ENCODE data around the gene CCDC47.
A peak's percentile ranks its signal among the peaks of the same experiment; 100 is the strongest.

CCDC47 gene

GRCh38 chr17:63703029-63703428, 70.4 kb downstream of the CCDC47 start:
- Histone ChIP-seq H3K36me3 (ENCODE audit: control insufficient read depth, low read length) (peaks cover 65% of the 10 kb centered on the region), H4K20me1 (ENCODE audit: control insufficient read depth, insufficient read depth, low read depth, low read length) (peaks cover 5% of the 10 kb centered on the region; the same call in 1 of the 2 replicates), H3K4me3 (ENCODE audit: low read length) (peak overlapping the region; percentile 95), H3K4me1 (ENCODE audit: control insufficient read depth, low read length) (peaks cover 64% of the 10 kb centered on the region), H3K4me2 (ENCODE audit: low read length) (peak overlapping the region; percentile 100), H3K27me3 (ENCODE audit: control insufficient read depth, low read length) (no peaks in the 10 kb centered on the region), H3K9me3 (ENCODE audit: control insufficient read depth, insufficient read depth, low read length) (no peaks in the 10 kb centered on the region), H3K9me2 (replicated peaks; ENCODE audit: control insufficient read depth, low read length) (no peaks in the 10 kb centered on the region), H3K27ac (ENCODE audit: low read depth, low read length) (peak overlapping the region; percentile 94), H3K79me2 (ENCODE audit: control insufficient read depth, low read length) (peaks cover 53% of the 10 kb centered on the region), H3F3A (ENCODE audit: control insufficient read depth, insufficient read depth) (peaks cover 14% of the 10 kb centered on the region)
- TF ChIP-seq CTCF (IDR thresholded peaks at IDR 0.05; ENCODE audit: low read depth, low read length, poor library complexity, severe bottlenecking) (no peak), EZH2phosphoT487 (IDR thresholded peaks at IDR 0.05; ENCODE audit: borderline replicate concordance, low read length) (no peak)

GRCh38 chr17:63702721-63703015, 70.7 kb downstream of the CCDC47 start:
- Histone ChIP-seq H3K9me3 (ENCODE audit: control insufficient read depth, insufficient read depth, low read length) (no peaks in the 10 kb centered on the region), H4K20me1 (ENCODE audit: control insufficient read depth, insufficient read depth, low read depth, low read length) (peaks cover 5% of the 10 kb centered on the region; the same call in 1 of the 2 replicates), H3K9me2 (replicated peaks; ENCODE audit: control insufficient read depth, low read length) (no peaks in the 10 kb centered on the region), H3K27me3 (ENCODE audit: control insufficient read depth, low read length) (no peaks in the 10 kb centered on the region), H3K4me1 (ENCODE audit: control insufficient read depth, low read length) (peaks cover 68% of the 10 kb centered on the region), H3K27ac (ENCODE audit: low read depth, low read length) (peak overlapping the region; percentile 94), H3K4me2 (ENCODE audit: low read length) (peak overlapping the region; percentile 100), H3F3A (ENCODE audit: control insufficient read depth, insufficient read depth) (peaks cover 14% of the 10 kb centered on the region), H3K36me3 (ENCODE audit: control insufficient read depth, low read length) (peaks cover 68% of the 10 kb centered on the region), H3K4me3 (ENCODE audit: low read length) (peak overlapping the region; percentile 95), H3K79me2 (ENCODE audit: control insufficient read depth, low read length) (peaks cover 57% of the 10 kb centered on the region)
- no peak for TF ChIP-seq CTCF (IDR thresholded peaks at IDR 0.05; ENCODE audit: low read depth, low read length, poor library complexity, severe bottlenecking)
- no peak for TF ChIP-seq EZH2phosphoT487 (IDR thresholded peaks at IDR 0.05; ENCODE audit: borderline replicate concordance, low read length)

- Histone ChIP-seq H3K27ac (ENCODE audit: low read depth, low read length) (peak overlapping the region; percentile 94), H3K79me2 (ENCODE audit: control insufficient read depth, low read length) (peaks cover 62% of the 10 kb centered on the region), H3K36me3 (ENCODE audit: control insufficient read depth, low read length) (peaks cover 74% of the 10 kb centered on the region), H3K9me3 (ENCODE audit: control insufficient read depth, insufficient read depth, low read length) (no peaks in the 10 kb centered on the region), H3K4me2 (ENCODE audit: low read length) (peak overlapping the region; percentile 100), H3K9me2 (replicated peaks; ENCODE audit: control insufficient read depth, low read length) (no peaks in the 10 kb centered on the region), H3K4me3 (ENCODE audit: low read length) (peak overlapping the region; percentile 95), H3K4me1 (ENCODE audit: control insufficient read depth, low read length) (peaks cover 73% of the 10 kb centered on the region), H3F3A (ENCODE audit: control insufficient read depth, insufficient read depth) (peaks cover 16% of the 10 kb centered on the region), H4K20me1 (ENCODE audit: control insufficient read depth, insufficient read depth, low read depth, low read length) (peaks cover 5% of the 10 kb centered on the region; the same call in 1 of the 2 replicates), H3K27me3 (ENCODE audit: control insufficient read depth, low read length) (no peaks in the 10 kb centered on the region)
- no peak for TF ChIP-seq CTCF (IDR thresholded peaks at IDR 0.05; ENCODE audit: low read depth, low read length, poor library complexity, severe bottlenecking)
- no peak for TF ChIP-seq EZH2phosphoT487 (IDR thresholded peaks at IDR 0.05; ENCODE audit: borderline replicate concordance, low read length)
Measured at GRCh38 chr17:63701868-63702720, 71.3 kb downstream of the CCDC47 start.

Data from DOHH2 (cell line).